Panc1 (cell line): ENCODE data around the gene CENPB. TPM values are rescaled to one million over a fixed set of nuclear protein-coding genes. Genes with fewer than 3 reads are reported as not detected.

Experiments
- ATAC-seq: fragments of 200-7000 bp; cut with Tn5 transposase; 2 replicates; pipeline ENCODE4 v1.9.1; 2020; ENCODE audit warnings: mild to moderate bottlenecking, moderate library complexity
- Bru-seq: library from RNA; stranded (reverse); fragments of 400-500 nt; gene quantifications from one replicate; lab custom pipeline; 2021; lab: Mats Ljungman, UMichigan
- BruChase-seq, 2 experiments: library from RNA; stranded (reverse); fragments of 400-500 nt; gene quantifications; one replicate each; lab custom pipeline; 2021; lab: Mats Ljungman, UMichigan
- BruUV-seq: library from RNA; stranded (reverse); fragments of 400-500 nt; replicated peaks from 2 replicates; lab custom pipeline; 2021; lab: Mats Ljungman, UMichigan
- CTCF ChIA-PET: fragments of 300-600 bp; sonication (Branson Sonifier 250); formaldehyde crosslinking; loops from one replicate; lab custom pipeline; 2022; ENCODE audit warnings: antibody characterized with exemption; lab: Charles Lee
- POLR2A ChIA-PET: fragments of 300-600 bp; sonication (Branson Sonifier 250); formaldehyde crosslinking; loops from one replicate; lab custom pipeline; 2022; ENCODE audit warnings: antibody characterized with exemption; lab: Charles Lee
- DNase-seq: peaks from one replicate; pipeline ENCODE4 v3.0.0-alpha.2; 2010; ENCODE audit warnings: low read depth, low spot score
- H3K27ac ChIP-seq: 2 replicates; pipeline ENCODE4 v1.5.1; 2011; ENCODE audit warnings: mild to moderate bottlenecking, low read length, inconsistent platforms
- H3K27me3 ChIP-seq: fragments of 200-500 bp; sonication (Bioruptor generic); 2 replicates; pipeline ENCODE4 v1.6.0; 2014; ENCODE audit warnings: low read length, inconsistent platforms; ENCODE audit not compliant: control insufficient read depth, insufficient read depth
- H3K36me3 ChIP-seq: fragments of 200-500 bp; sonication (Bioruptor generic); 2 replicates; pipeline ENCODE4 v1.5.1; 2014; ENCODE audit warnings: inconsistent platforms, mild to moderate bottlenecking, low read length, moderate library complexity; ENCODE audit not compliant: control insufficient read depth, insufficient read depth
- H3K4me1 ChIP-seq: 2 replicates; pipeline ENCODE4 v1.5.1; 2011; ENCODE audit warnings: inconsistent platforms, mild to moderate bottlenecking, low read length, moderate library complexity; ENCODE audit not compliant: control insufficient read depth, insufficient read depth
- H3K4me3 ChIP-seq, 2 experiments: 2 replicates each; pipeline ENCODE4 v1.5.1; 2011 to 2012; ENCODE audit warnings: low read depth in 2 of 2, low read length in 2 of 2, mild to moderate bottlenecking in 2 of 2, inconsistent platforms in 1 of 2, moderate library complexity in 1 of 2
- H3K9me3 ChIP-seq: fragments of 200-500 bp; sonication (Bioruptor generic); 2 replicates; pipeline ENCODE4 v1.5.1; 2014; ENCODE audit warnings: low read depth, mild to moderate bottlenecking, inconsistent platforms, low read length, moderate library complexity; ENCODE audit not compliant: control insufficient read depth, insufficient read depth
- POLR2AphosphoS5 ChIP-seq: IDR thresholded peaks from 2 replicates; pipeline ENCODE4 v1.6.1; 2012; ENCODE audit warnings: mild to moderate bottlenecking, low read depth, low read length, moderate library complexity
- SIN3A ChIP-seq: IDR thresholded peaks from 2 replicates; pipeline ENCODE4 v1.6.1; 2012; ENCODE audit warnings: low read depth, mild to moderate bottlenecking, low read length, moderate library complexity, borderline replicate concordance; ENCODE audit not compliant: insufficient read depth
- TCF7L2 ChIP-seq: IDR thresholded peaks from 2 replicates; pipeline ENCODE4 v1.6.1; 2011; ENCODE audit warnings: mild to moderate bottlenecking, low read depth, low read length, inconsistent platforms
- in situ Hi-C: cut with HindIII; loops from 2 replicates; pipeline ENCODE4 v1.10.0; 2016; ENCODE audit warnings: low sequenced_read_pairs, low pct_unique_long_range_greater_than_20kb
- intact Hi-C: fragments of 100-400 bp; cut with micrococcal nuclease; formaldehyde crosslinking; loops from one replicate; pipeline ENCODE4 v1.10.0; 2022; ENCODE audit not compliant: unreplicated experiment
- long read RNA-seq: library from polyadenylated mRNA; unstranded; transcript quantifications from one replicate; pipeline ENCODE4 v2.0.0, GENCODE V29; 2021; ENCODE audit not compliant: unreplicated experiment
- polyA plus RNA-seq: library from polyadenylated mRNA; unstranded; fragments of >200 nt; gene quantifications from one replicate; pipeline ENCODE4 v1.2.1, GENCODE V29; 2012; ENCODE audit warnings: missing spikeins; ENCODE audit not compliant: insufficient read length
- total RNA-seq: library from RNA; stranded (reverse); gene quantifications from one replicate; pipeline ENCODE4 v1.2.1, GENCODE V29; 2021; ENCODE audit not compliant: unreplicated experiment
- TF ChIP-seq, protein P1 (sequence below), 2 experiments: IDR thresholded peaks; 2 replicates each; pipeline ENCODE4 v1.6.1; 2011 to 2012; ENCODE audit warnings: low read depth in 2 of 2, control low read depth in 1 of 2, low read length in 1 of 2, mild to moderate bottlenecking in 1 of 2, moderate library complexity in 1 of 2; ENCODE audit not compliant: insufficient read depth in 1 of 2
- TF ChIP-seq, protein P2 (sequence below): fragments of 450-650 bp; IDR thresholded peaks from 2 replicates; pipeline ENCODE4 v1.5.1; 2017; ENCODE audit warnings: mild to moderate bottlenecking

The CENPB gene, protein sequence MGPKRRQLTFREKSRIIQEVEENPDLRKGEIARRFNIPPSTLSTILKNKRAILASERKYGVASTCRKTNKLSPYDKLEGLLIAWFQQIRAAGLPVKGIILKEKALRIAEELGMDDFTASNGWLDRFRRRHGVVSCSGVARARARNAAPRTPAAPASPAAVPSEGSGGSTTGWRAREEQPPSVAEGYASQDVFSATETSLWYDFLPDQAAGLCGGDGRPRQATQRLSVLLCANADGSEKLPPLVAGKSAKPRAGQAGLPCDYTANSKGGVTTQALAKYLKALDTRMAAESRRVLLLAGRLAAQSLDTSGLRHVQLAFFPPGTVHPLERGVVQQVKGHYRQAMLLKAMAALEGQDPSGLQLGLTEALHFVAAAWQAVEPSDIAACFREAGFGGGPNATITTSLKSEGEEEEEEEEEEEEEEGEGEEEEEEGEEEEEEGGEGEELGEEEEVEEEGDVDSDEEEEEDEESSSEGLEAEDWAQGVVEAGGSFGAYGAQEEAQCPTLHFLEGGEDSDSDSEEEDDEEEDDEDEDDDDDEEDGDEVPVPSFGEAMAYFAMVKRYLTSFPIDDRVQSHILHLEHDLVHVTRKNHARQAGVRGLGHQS
- total RNA-seq, result 154 TPM
- 149 TPM for polyA plus RNA-seq
- Bru-seq, nascent RNA, result percentile 93 among the genes with signal in this experiment
- BruChase-seq, experiment 1, labeled RNA remaining after a 2-hour chase, result percentile 99 among the genes with signal in this experiment
- BruChase-seq, experiment 2, labeled RNA remaining after a 6-hour chase, result percentile 99 among the genes with signal in this experiment
- long read RNA-seq, transcript CENPB-201 (1 exons, 2,840 nt), result major isoform, 28 of 30 reads
- long read RNA-seq, partial matches to known transcripts, result 0 of 30 reads
- long read RNA-seq, other reads (novel, unspliced or antisense), result 2 of 30 reads

DNA sequence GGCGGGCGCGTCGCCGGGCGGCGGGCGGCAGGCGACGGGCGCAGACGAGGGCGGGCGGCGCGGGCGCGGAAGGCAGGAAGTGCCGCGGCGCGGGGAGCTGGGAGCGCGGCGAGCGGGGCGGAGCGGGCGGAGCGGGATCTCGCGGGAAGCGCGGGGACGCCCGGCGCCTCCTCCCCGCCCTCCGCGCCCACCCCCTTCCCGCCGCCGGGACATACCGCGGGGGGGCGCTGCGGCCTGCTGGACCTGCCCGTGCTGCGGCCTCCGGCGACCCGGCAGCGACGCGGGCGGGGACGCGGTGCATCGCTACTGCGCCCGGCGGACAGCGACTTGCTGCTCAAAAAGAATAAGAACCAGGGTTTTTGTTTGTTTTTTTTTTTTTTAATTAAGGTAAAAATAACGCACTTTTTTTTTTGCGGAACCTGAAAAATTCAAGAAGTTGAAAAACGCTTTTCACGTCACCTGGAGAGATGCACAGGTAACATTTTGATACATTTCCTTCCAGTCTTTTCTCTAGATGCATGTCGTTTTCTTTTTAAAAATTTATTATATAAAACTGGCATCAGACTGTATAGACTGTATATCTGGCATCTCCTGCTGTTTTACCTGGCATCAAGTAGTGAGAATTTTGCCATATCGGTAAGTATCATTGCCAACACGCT lies at the start of gene CENPB:
Gene CENPB, minus strand, starts transcription at position 76 of the 659 bp plus-strand sequence. CDS start 257 bp downstream, outside the sequence.
- no peak for DNase-seq
- in situ Hi-C loops (no loop called here), intact Hi-C loops (no loop called here)
- ChIA-PET CTCF (interaction anchor here (0.6 to 3.4 kb wide), 4 partner anchors 9 to 59 kb away, joined by 4 to 22 read pairs (median 7); partner anchors contain the start of genes AP5S1 and CDC25B), POLR2A (interaction anchor here (0.5 kb wide), 1 partner anchor 32 kb away, joined by 12 read pairs; no protein-coding TSS in a partner anchor)
- peaks cover 21% of the 10 kb centered on the region for H3K4me1 ChIP-seq
- TF ChIP-seq, protein P1, sequence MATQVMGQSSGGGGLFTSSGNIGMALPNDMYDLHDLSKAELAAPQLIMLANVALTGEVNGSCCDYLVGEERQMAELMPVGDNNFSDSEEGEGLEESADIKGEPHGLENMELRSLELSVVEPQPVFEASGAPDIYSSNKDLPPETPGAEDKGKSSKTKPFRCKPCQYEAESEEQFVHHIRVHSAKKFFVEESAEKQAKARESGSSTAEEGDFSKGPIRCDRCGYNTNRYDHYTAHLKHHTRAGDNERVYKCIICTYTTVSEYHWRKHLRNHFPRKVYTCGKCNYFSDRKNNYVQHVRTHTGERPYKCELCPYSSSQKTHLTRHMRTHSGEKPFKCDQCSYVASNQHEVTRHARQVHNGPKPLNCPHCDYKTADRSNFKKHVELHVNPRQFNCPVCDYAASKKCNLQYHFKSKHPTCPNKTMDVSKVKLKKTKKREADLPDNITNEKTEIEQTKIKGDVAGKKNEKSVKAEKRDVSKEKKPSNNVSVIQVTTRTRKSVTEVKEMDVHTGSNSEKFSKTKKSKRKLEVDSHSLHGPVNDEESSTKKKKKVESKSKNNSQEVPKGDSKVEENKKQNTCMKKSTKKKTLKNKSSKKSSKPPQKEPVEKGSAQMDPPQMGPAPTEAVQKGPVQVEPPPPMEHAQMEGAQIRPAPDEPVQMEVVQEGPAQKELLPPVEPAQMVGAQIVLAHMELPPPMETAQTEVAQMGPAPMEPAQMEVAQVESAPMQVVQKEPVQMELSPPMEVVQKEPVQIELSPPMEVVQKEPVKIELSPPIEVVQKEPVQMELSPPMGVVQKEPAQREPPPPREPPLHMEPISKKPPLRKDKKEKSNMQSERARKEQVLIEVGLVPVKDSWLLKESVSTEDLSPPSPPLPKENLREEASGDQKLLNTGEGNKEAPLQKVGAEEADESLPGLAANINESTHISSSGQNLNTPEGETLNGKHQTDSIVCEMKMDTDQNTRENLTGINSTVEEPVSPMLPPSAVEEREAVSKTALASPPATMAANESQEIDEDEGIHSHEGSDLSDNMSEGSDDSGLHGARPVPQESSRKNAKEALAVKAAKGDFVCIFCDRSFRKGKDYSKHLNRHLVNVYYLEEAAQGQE (IDR thresholded peaks at IDR 0.05; ENCODE audit: insufficient read depth in 1 of 2, low read depth in 2 of 2, low read length in 1 of 2), result peak; percentile 70 to 81
- TF ChIP-seq TCF7L2, result no peak
- TF ChIP-seq, protein P2, sequence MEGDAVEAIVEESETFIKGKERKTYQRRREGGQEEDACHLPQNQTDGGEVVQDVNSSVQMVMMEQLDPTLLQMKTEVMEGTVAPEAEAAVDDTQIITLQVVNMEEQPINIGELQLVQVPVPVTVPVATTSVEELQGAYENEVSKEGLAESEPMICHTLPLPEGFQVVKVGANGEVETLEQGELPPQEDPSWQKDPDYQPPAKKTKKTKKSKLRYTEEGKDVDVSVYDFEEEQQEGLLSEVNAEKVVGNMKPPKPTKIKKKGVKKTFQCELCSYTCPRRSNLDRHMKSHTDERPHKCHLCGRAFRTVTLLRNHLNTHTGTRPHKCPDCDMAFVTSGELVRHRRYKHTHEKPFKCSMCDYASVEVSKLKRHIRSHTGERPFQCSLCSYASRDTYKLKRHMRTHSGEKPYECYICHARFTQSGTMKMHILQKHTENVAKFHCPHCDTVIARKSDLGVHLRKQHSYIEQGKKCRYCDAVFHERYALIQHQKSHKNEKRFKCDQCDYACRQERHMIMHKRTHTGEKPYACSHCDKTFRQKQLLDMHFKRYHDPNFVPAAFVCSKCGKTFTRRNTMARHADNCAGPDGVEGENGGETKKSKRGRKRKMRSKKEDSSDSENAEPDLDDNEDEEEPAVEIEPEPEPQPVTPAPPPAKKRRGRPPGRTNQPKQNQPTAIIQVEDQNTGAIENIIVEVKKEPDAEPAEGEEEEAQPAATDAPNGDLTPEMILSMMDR, result peak; percentile 98
- TF ChIP-seq SIN3A, result 0 out of 2 replicates have a peak, but pooled peaks have one; percentile 37
- H3K36me3 ChIP-seq, result no peaks in the 10 kb centered on the region
- H3K9me3 ChIP-seq, result no peaks in the 10 kb centered on the region
- peak within 1 kb of the TSS; percentile 87 for H3K27ac ChIP-seq
- BruUV-seq, result no TSS peak
- peak within 1 kb of the TSS; percentile 65 to 75 for H3K4me3 ChIP-seq
- H3K27me3 ChIP-seq, result no peaks in the 10 kb centered on the region
- peak; percentile 89 for ATAC-seq

DNA sequence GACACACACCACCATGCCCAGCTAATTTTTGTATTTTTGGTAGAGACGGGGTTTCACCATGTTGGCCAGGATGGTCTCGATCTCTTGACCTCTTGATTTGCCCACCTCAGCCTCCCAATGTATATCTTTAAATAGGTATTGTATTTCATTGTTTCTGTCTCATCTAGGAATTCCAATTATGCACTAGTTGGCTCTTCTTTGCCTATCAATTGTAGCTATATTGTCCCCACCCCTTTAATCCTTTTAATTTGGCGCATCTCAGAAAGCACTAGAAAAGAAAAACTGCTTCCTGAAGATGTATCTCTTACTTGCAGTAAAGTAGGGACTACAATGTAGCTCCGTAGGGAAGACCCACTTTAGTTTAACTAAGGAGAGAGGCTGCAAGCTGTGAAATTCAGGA lies 49.6 kb upstream of the CENPB start:
- H3K9me3 ChIP-seq, result no peaks in the 10 kb centered on the region
- no peak overlapping the region for H3K4me3 ChIP-seq
- ChIA-PET POLR2A (no interaction called here), CTCF (interaction anchor here (0.7 kb wide), 1 partner anchor 19 kb away, joined by 9 read pairs; no protein-coding TSS in a partner anchor)
- intact Hi-C loops (no loop called here), in situ Hi-C loops (no loop called here)
- TF ChIP-seq SIN3A (no peak), TCF7L2 (no peak), POLR2AphosphoS5 (no peak)
- TF ChIP-seq, protein P2, result no peak
- TF ChIP-seq, protein P1 (IDR thresholded peaks at IDR 0.05; ENCODE audit: insufficient read depth in 1 of 2, low read depth in 2 of 2, low read length in 1 of 2), result no peak
- DNase-seq, result no peak
- H3K4me1 ChIP-seq, result no peaks in the 10 kb centered on the region
- no peaks in the 10 kb centered on the region for H3K36me3 ChIP-seq
- H3K27ac ChIP-seq, result no peak overlapping the region
- no peaks in the 10 kb centered on the region for H3K27me3 ChIP-seq
- no TSS peak for BruUV-seq
- no peak for ATAC-seq
